GM12878 (cell line): ENCODE data around the gene AKAP13. TPM values are rescaled to one million over a fixed set of nuclear protein-coding genes. Genes with fewer than 3 reads are reported as not detected.
A peak's percentile ranks its signal among the peaks of the same experiment; 100 is the strongest.

Source experiments
- ASH2L ChIP-seq: fragments of 300-600, 200-600 bp; sonication (generic); IDR thresholded peaks from 2 replicates; pipeline ENCODE4 v1.6.1; 2017; ENCODE audit warnings: low read depth, mild to moderate bottlenecking, borderline replicate concordance
- ATF2 ChIP-seq: IDR thresholded peaks from 2 replicates; pipeline ENCODE4 v1.6.1; 2012; ENCODE audit warnings: low read length, inconsistent platforms
- ATF3 ChIP-seq: IDR thresholded peaks from 2 replicates; pipeline ENCODE4 v1.6.1; 2011; ENCODE audit warnings: low read depth, mild to moderate bottlenecking, low read length, moderate library complexity, borderline replicate concordance; ENCODE audit errors: extremely low read depth
- BHLHE40 ChIP-seq, 2 experiments: fragments of 450-650 bp in 1 of 2; IDR thresholded peaks; 2 replicates each; pipeline ENCODE4 v1.6.1; 2011 to 2017; ENCODE audit warnings: low read depth in 2 of 2, borderline replicate concordance in 1 of 2, improper control_type of control experiment in 1 of 2, low read length in 1 of 2, mild to moderate bottlenecking in 1 of 2
- BMI1 ChIP-seq: fragments of 450-650 bp; IDR thresholded peaks from 2 replicates; pipeline ENCODE4 v1.6.1; 2016; ENCODE audit warnings: mild to moderate bottlenecking, moderate library complexity, borderline replicate concordance
- CREM ChIP-seq: IDR thresholded peaks from 2 replicates; pipeline ENCODE4 v1.6.1; 2014; ENCODE audit warnings: antibody characterized with exemption, low read depth
- E2F4 ChIP-seq: IDR thresholded peaks from 2 replicates; pipeline ENCODE4 v1.6.1; 2012; ENCODE audit warnings: low read depth, low read length, improper control_type of control experiment
- E2F8 ChIP-seq: fragments of 450-650 bp; IDR thresholded peaks from 2 replicates; pipeline ENCODE4 v1.6.1; 2018; ENCODE audit warnings: mild to moderate bottlenecking, low read depth, moderate library complexity; ENCODE audit not compliant: partially characterized antibody
- EGR1 ChIP-seq, 2 experiments: IDR thresholded peaks; 1 replicate in 1 of 2; 2 replicates in 1 of 2; pipeline ENCODE4 v1.6.1; 2011 to 2012; ENCODE audit warnings: low read depth in 2 of 2, low read length in 2 of 2, borderline replicate concordance in 1 of 2, mild to moderate bottlenecking in 1 of 2, moderate library complexity in 1 of 2
- EP300 ChIP-seq, 2 experiments: fragments of 150-350 bp in 1 of 2; IDR thresholded peaks; 2 replicates each; pipeline ENCODE4 v1.6.1; 2011 to 2012; ENCODE audit warnings: low read depth in 2 of 2, low read length in 2 of 2, borderline replicate concordance in 1 of 2, improper control_type of control experiment in 1 of 2, inconsistent platforms in 1 of 2; ENCODE audit not compliant: control insufficient read depth in 1 of 2
- MEF2B ChIP-seq: fragments of 450-650 bp; IDR thresholded peaks from 2 replicates; pipeline ENCODE4 v1.6.1; 2018; ENCODE audit warnings: mild to moderate bottlenecking, moderate library complexity; ENCODE audit not compliant: partially characterized antibody, poor library complexity, severe bottlenecking
- MLLT1 ChIP-seq: fragments of 450-650 bp; IDR thresholded peaks from 2 replicates; pipeline ENCODE4 v1.6.1; 2016; ENCODE audit warnings: mild to moderate bottlenecking
- NR2F1 ChIP-seq: fragments of 450-650 bp; conservative IDR thresholded peaks from 2 replicates; pipeline ENCODE4 v1.6.1; 2017; ENCODE audit warnings: mild to moderate bottlenecking
- POLR2AphosphoS5 ChIP-seq: IDR thresholded peaks from 2 replicates; pipeline ENCODE4 v1.6.1; 2011; ENCODE audit warnings: mild to moderate bottlenecking, low read length, inconsistent platforms
- RUNX3 ChIP-seq: IDR thresholded peaks from 2 replicates; pipeline ENCODE4 v1.6.1; 2012; ENCODE audit warnings: low read length, inconsistent platforms
- SIX5 ChIP-seq: IDR thresholded peaks from 2 replicates; pipeline ENCODE4 v1.6.1; 2011; ENCODE audit warnings: mild to moderate bottlenecking, low read depth, low read length, moderate library complexity; ENCODE audit not compliant: severe bottlenecking
- SMAD1 ChIP-seq: fragments of 450-650 bp; IDR thresholded peaks from 2 replicates; pipeline ENCODE4 v1.6.1; 2018; ENCODE audit warnings: mild to moderate bottlenecking, low read depth; ENCODE audit not compliant: partially characterized antibody
- polyA plus RNA-seq, 11 experiments: library from polyadenylated mRNA; depleted of rRNA in 4 of 11; unstranded in 6 of 11; stranded (reverse) in 5 of 11; fragments of >200 nt; fragmentation: Nextera tagmentation in 4 of 11; fragmentation: Illumina TruSeq in 1 of 11; extraction: Ambion mirVana in 4 of 11; extraction: Trizol in 1 of 11; gene quantifications; 1 replicate in 1 of 11; 2 replicates in 10 of 11; pipeline versions ENCODE4 v1.2.1 to v1.2.3, GENCODE V29; 2011 to 2016; ENCODE audit warnings: inconsistent platforms in 2 of 11, missing spikeins in 2 of 11, low read depth in 1 of 11
- total RNA-seq, 4 experiments: library from RNA; depleted of rRNA in 3 of 4; stranded (reverse); fragments of >200 nt in 3 of 4; fragmentation: Illumina TruSeq in 1 of 4; extraction: Trizol in 1 of 4; gene quantifications; 2 replicates each; pipeline versions ENCODE4 v1.2.1 to v1.2.3, GENCODE V29; 2013 to 2021

AKAP13 gene
- total and polyA plus RNA-seq, 10 of the 15 experiments (the other 5 are each of a cell fraction or from before 2014, with no cell fraction given) = 14.4 to 74.9 (median 55.1) TPM

GRCh38 chr15:85380812-85381642, 624 bp downstream of the AKAP13 start (continued):
- TF ChIP-seq E2F8 (no peak), NR2F1 (peak; percentile 67), EGR1 (IDR thresholded peaks at IDR 0.05; ENCODE audit: borderline replicate concordance in 1 of 2, low read depth in 2 of 2, low read length in 2 of 2) (no peak), E2F4 (no peak), BMI1 (no peak), EP300 (IDR thresholded peaks at IDR 0.05; ENCODE audit: borderline replicate concordance in 1 of 2, control insufficient read depth in 1 of 2, low read depth in 2 of 2, low read length in 2 of 2) (no peak), CREM (no peak), MEF2B (no peak), RUNX3 (peak; percentile 41; the same call in 1 of the 2 replicates), ASH2L (no peak), POLR2AphosphoS5 (no peak; the same call in 1 of the 2 replicates), BHLHE40 (IDR thresholded peaks at IDR 0.05; ENCODE audit: borderline replicate concordance in 1 of 2, low read depth in 2 of 2, low read length in 1 of 2) (peak in 1 of 2 experiments; percentile 60; a peak in 2 of 4 replicates), SMAD1 (no peak), ATF3 (no peak), SIX5 (no peak), ATF2 (no peak), MLLT1 (no peak)
